CD4-positive, alpha-beta T cell (primary cell): Measurements from ENCODE around the gene FBXO41. TPM values are rescaled to one million over a fixed set of nuclear protein-coding genes. Genes with fewer than 3 reads are reported as not detected.

Experiments used
- ATAC-seq: fragments of 200-7000 bp; cut with Tn5 transposase; one replicate; pipeline ENCODE4 v1.10.0; 2022; ENCODE audit warnings: mild to moderate bottlenecking; ENCODE audit not compliant: poor library complexity
- CTCF ChIA-PET: fragments of 350-600 bp; sonication (Branson Sonifier 250); formaldehyde crosslinking; loops from one replicate; lab custom pipeline; 2021; ENCODE audit warnings: antibody characterized with exemption, inconsistent platforms; lab: Charles Lee
- POLR2A ChIA-PET: fragments of 350-600 bp; sonication (Branson Sonifier 250); formaldehyde crosslinking; loops from one replicate; lab custom pipeline; 2021; ENCODE audit warnings: antibody characterized with exemption, inconsistent platforms; lab: Charles Lee
- DNase-seq, 14 experiments: peaks; one replicate each; pipeline ENCODE4 v3.0.0-alpha.2; 2013 to 2020; ENCODE audit warnings: mixed read lengths in 2 of 14
- H3K27ac ChIP-seq, 2 donors: one replicate each; pipeline versions ENCODE4 v1.5.1 to v1.7.0; 2013; ENCODE audit warnings: low read length in 2 of 2, low read depth in 1 of 2, mild to moderate bottlenecking in 1 of 2
- H3K27me3 ChIP-seq, 2 experiments: 1 replicate in 1 of 2; 2 replicates in 1 of 2; pipeline versions ENCODE4 v1.6.1 to v1.7.0; 2013; ENCODE audit warnings: low read length in 2 of 2, control low read depth in 1 of 2, mild to moderate bottlenecking in 1 of 2, moderate library complexity in 1 of 2; ENCODE audit not compliant: insufficient read depth in 2 of 2, control insufficient read depth in 1 of 2
- H3K36me3 ChIP-seq: one replicate; pipeline ENCODE4 v1.6.1; 2013; ENCODE audit warnings: low read length, control low read depth; ENCODE audit not compliant: insufficient read depth
- H3K4me1 ChIP-seq: one replicate; pipeline ENCODE4 v1.6.1; 2013; ENCODE audit warnings: low read length, control low read depth; ENCODE audit not compliant: insufficient read depth
- H3K4me3 ChIP-seq: one replicate; pipeline ENCODE4 v1.5.1; 2013; ENCODE audit warnings: mild to moderate bottlenecking, low read length, moderate library complexity
- H3K9me3 ChIP-seq, 2 experiments: 1 replicate in 1 of 2; 2 replicates in 1 of 2; pipeline versions ENCODE4 v1.6.1 to v1.7.0; 2013; ENCODE audit warnings: low read length in 2 of 2, mild to moderate bottlenecking in 2 of 2, control low read depth in 1 of 2, moderate library complexity in 1 of 2; ENCODE audit not compliant: control insufficient read depth in 1 of 2, insufficient read depth in 1 of 2
- H3K27ac Mint-ChIP-seq: one replicate; pipeline ENCODE4 v1.8.0; 2020; ENCODE audit warnings: mixed read lengths
- H3K27me3 Mint-ChIP-seq: one replicate; pipeline ENCODE4 v1.8.0; 2021; ENCODE audit warnings: mixed read lengths
- H3K36me3 Mint-ChIP-seq: one replicate; pipeline ENCODE4 v1.8.0; 2021; ENCODE audit warnings: low read depth, mixed read lengths
- H3K4me1 Mint-ChIP-seq: one replicate; pipeline ENCODE4 v1.8.0; 2021; ENCODE audit warnings: low read depth, mixed read lengths
- H3K4me3 Mint-ChIP-seq: one replicate; pipeline ENCODE4 v1.8.0; 2020; ENCODE audit warnings: mild to moderate bottlenecking, mixed read lengths
- H3K9me3 Mint-ChIP-seq: one replicate; pipeline ENCODE4 v1.8.0; 2020; ENCODE audit warnings: mixed read lengths
- CTCF ChIP-seq: fragments of 200-600 bp; IDR thresholded peaks from one replicate; pipeline ENCODE4 v1.8.0; 2022; ENCODE audit warnings: antibody characterized with exemption, mild to moderate bottlenecking
- intact Hi-C, 2 experiments: fragments of 100-400 bp; cut with DNase I in 1 of 2; cut with micrococcal nuclease in 1 of 2; formaldehyde crosslinking; loops; one replicate each; pipeline versions ENCODE4 v1.15.1 to v1.9.0; 2023 to 2025; cut with DNase I, micrococcal nuclease
- total RNA-seq, 174 experiments: library from RNA in 2 of 174; stranded (reverse) in 2 of 174; gene quantifications; one replicate each; pipeline ENCODE4 v1.2.3 and lab custom pipeline; 2021 to 2026

Gene FBXO41
- total RNA-seq, 2 experiments from 2014 or later = 14.0 to 16.0 TPM

- no peak overlapping the region for H3K27ac ChIP-seq
- Mint-ChIP-seq H3K36me3 (peaks cover 94% of the 10 kb centered on the region), H3K4me1 (peaks cover 7% of the 10 kb centered on the region), H3K9me3 (no peaks in the 10 kb centered on the region), H3K4me3 (no peak overlapping the region), H3K27ac (no peak overlapping the region), H3K27me3 (no peaks in the 10 kb centered on the region)
- DNase-seq (no peak), ATAC-seq (no peak)
- ChIA-PET CTCF (interaction anchor here (1.2 kb wide), 1 partner anchor 69 kb away, joined by 3 read pairs; no protein-coding TSS in a partner anchor), POLR2A (interaction anchor here (1.8 kb wide), 1 partner anchor 13 kb away, joined by 11 read pairs; the partner anchor contains the start of genes CCT7 and PRADC1)
- intact Hi-C loops = no loop called here
- no peak overlapping the region for H3K4me3 ChIP-seq
- H3K4me1 ChIP-seq = no peaks in the 10 kb centered on the region
- H3K27me3 ChIP-seq = no peaks in the 10 kb centered on the region
- TF ChIP-seq CTCF = no peak
- H3K9me3 ChIP-seq = no peaks in the 10 kb centered on the region
- peaks cover 95% of the 10 kb centered on the region for H3K36me3 ChIP-seq
Observed at GRCh38 chr2:73246850-73247249, 37.4 kb downstream of the FBXO41 start.

GRCh38 chr2:73244580-73244979 is 39.7 kb downstream of the FBXO41 start:
- Mint-ChIP-seq H3K36me3 (peaks cover 93% of the 10 kb centered on the region), H3K27me3 (no peaks in the 10 kb centered on the region), H3K4me3 (no peak overlapping the region), H3K4me1 (peaks cover 10% of the 10 kb centered on the region), H3K27ac (peak overlapping the region; percentile 5), H3K9me3 (no peaks in the 10 kb centered on the region)
- no peaks in the 10 kb centered on the region for H3K27me3 ChIP-seq
- H3K27ac ChIP-seq = no peak overlapping the region
- ChIA-PET CTCF (no interaction called here), POLR2A (interaction anchor here (0.8 to 2.1 kb wide), 2 partner anchors 9 to 11 kb away, joined by 3 to 8 read pairs; partner anchors contain the start of gene CCT7)
- no peak for DNase-seq
- no peak overlapping the region for H3K4me3 ChIP-seq
- ATAC-seq = no peak
- intact Hi-C loops = no loop called here
- no peak for TF ChIP-seq CTCF
- no peaks in the 10 kb centered on the region for H3K9me3 ChIP-seq
- peaks cover 95% of the 10 kb centered on the region for H3K36me3 ChIP-seq
- no peaks in the 10 kb centered on the region for H3K4me1 ChIP-seq

GRCh38 chr2:73243884-73244570 is 40.3 kb downstream of the FBXO41 start:
- TF ChIP-seq CTCF = no peak
- no peak overlapping the region for H3K27ac ChIP-seq
- peaks cover 15% of the 10 kb centered on the region for H3K4me1 Mint-ChIP-seq
- H3K36me3 Mint-ChIP-seq = peaks cover 93% of the 10 kb centered on the region
- H3K9me3 ChIP-seq = no peaks in the 10 kb centered on the region
- intact Hi-C loops = no loop called here
- POLR2A ChIA-PET = interaction anchor here (1.6 to 2.1 kb wide), 2 partner anchors 8 to 10 kb away, joined by 8 to 9 read pairs; partner anchors contain the start of genes CCT7 and PRADC1
- CTCF ChIA-PET = no interaction called here
- H3K9me3 Mint-ChIP-seq = no peaks in the 10 kb centered on the region
- peaks cover 95% of the 10 kb centered on the region for H3K36me3 ChIP-seq
- ATAC-seq (no peak), DNase-seq (no peak)
- H3K4me3 Mint-ChIP-seq = no peak overlapping the region
- no peaks in the 10 kb centered on the region for H3K27me3 ChIP-seq
- peak overlapping the region; percentile 5 for H3K27ac Mint-ChIP-seq
- no peak overlapping the region for H3K4me3 ChIP-seq
- no peaks in the 10 kb centered on the region for H3K4me1 ChIP-seq
- H3K27me3 Mint-ChIP-seq = no peaks in the 10 kb centered on the region
